ENCODE data around the gene RAP1GDS1.

- TF ChIP-seq CTCF (conservative IDR thresholded peaks at IDR 0.05; ENCODE audit: low read depth, low read length) (no peak), EZH2 (IDR thresholded peaks at IDR 0.05; ENCODE audit: low read length, unreplicated experiment) (no peak)
These were observed 190.9 kb downstream of the RAP1GDS1 start for GRCh38 chr4:98452091-98452490.
